Amniotic stem cell (primary cell): ENCODE data around the gene ZDHHC14.
"Not testable (repeated sequence)": the region's sequence is repeated elsewhere in the genome, so short reads cannot be mapped to it uniquely, and the experiment has no call there.

ENCODE experiments used
- DNase-seq: peaks from one replicate; lab custom pipeline; 2025; lab: John Stamatoyannopoulos, UW

ZDHHC14 gene

DNA sequence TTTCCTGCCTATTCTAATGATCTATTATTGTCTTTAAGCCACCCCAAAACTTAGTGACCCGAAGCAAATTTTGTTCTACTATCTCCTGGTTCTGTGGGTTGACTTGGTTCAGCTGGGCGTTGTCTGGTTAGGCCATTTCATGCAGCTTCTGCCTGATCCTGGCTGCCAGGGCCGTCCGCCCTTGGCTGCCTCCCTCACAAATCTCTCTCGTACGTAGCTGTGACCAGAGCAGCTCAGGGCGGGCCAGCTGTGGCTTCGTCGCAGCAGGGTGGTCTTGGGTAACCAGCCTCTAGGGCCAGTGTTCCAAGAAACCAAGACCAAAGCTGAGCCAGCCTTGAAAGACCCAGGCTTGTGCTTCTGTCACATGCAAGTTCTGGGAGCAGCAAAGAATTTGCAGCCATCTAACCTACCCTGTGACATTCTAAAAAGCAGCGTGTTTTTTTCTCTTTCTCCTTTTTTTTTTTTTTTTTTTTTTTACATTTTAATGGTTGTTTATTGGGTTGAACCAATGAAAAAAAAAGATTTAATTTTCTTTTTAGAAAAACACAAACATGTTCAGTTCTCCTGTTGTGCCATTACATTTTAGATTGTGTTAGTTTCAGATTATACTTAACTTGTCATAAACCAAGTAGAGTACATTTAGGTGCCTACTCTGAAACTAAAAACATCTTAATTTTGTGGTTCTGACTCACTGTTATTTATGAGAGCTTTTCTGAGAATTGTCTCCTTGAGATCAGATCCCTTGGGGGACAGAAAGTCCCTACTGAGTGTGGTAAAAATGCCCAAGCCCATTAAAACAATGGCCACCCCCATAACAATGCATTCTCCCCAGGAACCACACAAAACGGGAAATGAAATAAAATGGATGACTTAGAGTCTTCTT is 83.9 kb downstream of the ZDHHC14 start:
- no peak for DNase-seq

- no peak for DNase-seq
Observed at GRCh38 chr6:157466342-157466648, 85.3 kb downstream of the ZDHHC14 start.

DNA sequence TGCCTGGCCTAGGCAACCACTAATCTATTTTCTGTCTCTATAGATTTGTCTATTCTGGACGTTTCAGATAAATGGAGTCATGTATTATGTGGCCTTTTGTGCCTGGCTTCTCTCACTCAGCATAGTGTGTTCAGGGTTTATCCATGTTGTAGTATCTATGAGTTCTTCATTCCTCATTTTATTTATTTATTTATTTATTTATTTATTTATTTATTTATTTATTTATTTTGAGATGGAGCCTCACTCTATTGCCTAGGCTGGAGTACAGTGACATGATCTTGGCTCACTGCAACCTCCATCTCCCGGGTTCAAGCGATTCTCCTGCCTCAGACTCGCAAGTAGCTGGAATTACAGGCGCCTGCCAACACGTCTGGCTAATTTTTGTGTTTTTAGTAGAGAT is 86.3 kb downstream of the ZDHHC14 start:
- not testable (repeated sequence) for DNase-seq

- no peak for DNase-seq
Observed at GRCh38 chr6:157468054-157468453, 87.1 kb downstream of the ZDHHC14 start.

DNA sequence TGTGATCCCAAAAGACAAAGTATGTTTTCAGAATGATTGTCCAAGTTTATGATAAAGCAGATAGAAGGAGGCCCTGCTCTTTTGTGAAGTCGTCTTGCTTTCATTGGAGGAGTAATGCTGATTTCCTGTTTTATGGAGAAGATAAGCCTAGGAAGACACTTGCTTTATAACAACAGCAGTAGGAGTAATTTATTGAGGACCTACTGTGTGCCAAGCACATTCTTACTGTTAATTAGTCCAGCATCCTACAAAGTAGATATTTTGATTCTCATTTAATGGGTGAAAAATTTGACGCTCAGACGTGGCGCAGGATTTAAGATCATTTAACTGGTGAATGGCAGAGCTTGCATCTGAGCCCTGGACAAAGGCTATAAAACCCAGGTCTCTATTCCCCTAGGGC is 87.6 kb downstream of the ZDHHC14 start:
- no peak for DNase-seq

GRCh38 chr6:157469378-157469777 is 88.4 kb downstream of the ZDHHC14 start:
- DNase-seq = no peak

DNA sequence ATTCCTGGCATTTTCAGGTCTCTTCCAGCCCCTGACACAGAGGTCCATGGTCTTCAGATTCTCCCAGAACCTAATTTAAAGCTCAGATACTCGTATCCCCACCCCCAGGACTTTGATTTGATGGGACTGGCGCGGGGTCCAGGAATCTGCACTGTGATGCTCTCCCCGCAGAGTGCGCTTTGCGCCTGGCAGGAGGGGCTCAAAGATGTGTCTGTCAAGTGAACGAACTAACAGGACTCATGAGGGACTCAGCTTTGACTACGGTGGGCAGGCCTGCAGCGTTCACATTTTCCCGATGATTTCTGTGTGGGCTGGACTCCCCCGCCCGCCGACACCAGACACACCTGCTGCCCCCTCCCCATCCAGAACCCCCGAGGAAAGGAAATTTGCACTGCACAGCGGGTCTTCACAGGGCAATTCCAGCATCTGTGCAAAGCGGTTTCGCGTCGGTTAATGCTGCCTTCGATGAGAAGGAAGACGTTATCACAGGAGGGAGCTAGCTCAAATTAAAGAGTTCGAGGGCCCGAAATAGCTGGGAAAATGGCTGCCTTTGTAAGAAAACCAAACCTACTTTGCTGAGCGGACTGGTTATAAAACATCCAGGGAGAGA is 90.2 kb downstream of the ZDHHC14 start:
- DNase-seq = no peak

DNA sequence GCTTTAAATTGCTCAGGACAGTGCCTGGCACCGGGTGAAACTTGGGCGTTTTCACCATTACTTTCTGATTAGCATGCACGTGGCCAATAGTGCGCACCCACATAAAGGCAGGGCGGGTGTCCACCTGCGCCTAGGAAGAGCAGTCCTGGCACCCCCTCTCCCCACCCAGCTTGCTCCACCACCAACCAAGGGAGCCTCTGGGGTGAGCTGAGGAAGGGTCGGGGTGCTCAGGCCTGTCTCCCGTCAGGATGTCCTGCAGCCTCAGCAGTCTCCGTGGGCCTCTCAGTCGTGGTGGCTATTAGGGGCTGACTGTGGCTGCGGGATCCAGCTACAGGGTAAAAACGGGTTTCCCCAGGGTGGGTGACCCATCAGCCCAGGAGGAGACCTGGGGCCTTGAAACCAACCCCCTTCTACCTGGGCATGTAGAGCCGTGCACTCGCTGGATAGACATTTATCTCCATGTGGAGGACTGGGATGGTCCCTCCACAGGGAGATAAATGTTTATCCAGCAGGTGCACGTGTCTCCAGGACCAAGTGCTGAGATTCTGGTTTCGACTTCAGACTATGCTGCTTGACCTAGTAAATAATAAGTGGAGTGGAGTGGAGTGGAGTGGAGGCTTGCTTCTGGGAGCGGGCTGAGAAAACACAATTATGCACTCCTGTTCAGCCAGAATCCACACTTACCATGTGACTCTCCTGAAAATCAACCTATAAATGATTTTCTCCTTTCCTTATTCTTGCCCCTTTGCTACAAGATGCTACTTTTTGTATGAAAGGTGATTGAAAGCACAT is 91.1 kb downstream of the ZDHHC14 start:
- DNase-seq = no peak

- DNase-seq = no peak
Observed at GRCh38 chr6:157476797-157477196, 95.8 kb downstream of the ZDHHC14 start.

GRCh38 chr6:157478926-157479325 is 97.9 kb downstream of the ZDHHC14 start:
- no peak for DNase-seq

GRCh38 chr6:157479464-157480303 is 98.7 kb downstream of the ZDHHC14 start:
- no peak for DNase-seq

GRCh38 chr6:157481189-157481864 is 100.3 kb downstream of the ZDHHC14 start:
- no peak for DNase-seq

GRCh38 chr6:157481865-157482249 is 100.9 kb downstream of the ZDHHC14 start:
- DNase-seq = no peak

GRCh38 chr6:157483770-157484169 is 102.8 kb downstream of the ZDHHC14 start:
- DNase-seq = no peak

DNA sequence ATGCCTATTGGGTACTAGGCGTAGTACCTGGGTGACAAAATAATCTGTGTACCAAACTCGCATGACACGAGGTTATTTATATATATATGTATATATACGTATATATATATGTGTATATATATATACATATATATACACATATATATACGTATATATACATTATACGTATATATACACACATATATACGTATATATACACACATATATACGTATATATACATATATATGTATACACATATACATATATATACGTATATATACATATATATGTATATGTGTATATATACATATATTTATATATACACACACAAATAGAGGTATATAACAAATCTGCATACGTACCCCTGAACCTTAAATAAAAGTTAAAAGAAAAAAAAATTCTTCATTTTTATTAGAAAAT is 103.2 kb downstream of the ZDHHC14 start:
- no peak for DNase-seq

DNA sequence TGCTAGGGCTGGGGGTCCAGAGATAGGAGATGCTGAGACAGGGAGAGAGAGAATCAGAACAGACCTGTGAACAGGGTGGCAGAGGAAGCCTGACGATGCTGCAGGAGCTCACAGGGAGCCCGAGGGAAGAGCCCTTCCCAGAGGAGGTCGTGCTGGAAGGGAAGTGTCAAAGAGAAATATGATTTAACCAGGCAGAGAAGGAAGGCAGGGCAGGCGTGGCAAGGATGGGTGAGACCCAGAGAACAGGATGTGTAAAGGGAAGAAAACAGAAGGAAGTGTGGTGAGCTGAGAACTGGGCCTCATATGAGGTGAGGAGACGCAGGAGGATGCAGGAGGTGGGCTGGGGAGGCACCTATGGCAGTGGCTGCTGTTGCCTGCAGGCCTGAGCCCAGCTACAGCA is 105.6 kb downstream of the ZDHHC14 start:
- no peak for DNase-seq

GRCh38 chr6:157487110-157487773 is 106.3 kb downstream of the ZDHHC14 start:
- DNase-seq = no peak

GRCh38 chr6:157488058-157488457 is 107.1 kb downstream of the ZDHHC14 start:
- DNase-seq = no peak

- DNase-seq = no peak
Observed at GRCh38 chr6:157488716-157489118, 107.7 kb downstream of the ZDHHC14 start.

DNA sequence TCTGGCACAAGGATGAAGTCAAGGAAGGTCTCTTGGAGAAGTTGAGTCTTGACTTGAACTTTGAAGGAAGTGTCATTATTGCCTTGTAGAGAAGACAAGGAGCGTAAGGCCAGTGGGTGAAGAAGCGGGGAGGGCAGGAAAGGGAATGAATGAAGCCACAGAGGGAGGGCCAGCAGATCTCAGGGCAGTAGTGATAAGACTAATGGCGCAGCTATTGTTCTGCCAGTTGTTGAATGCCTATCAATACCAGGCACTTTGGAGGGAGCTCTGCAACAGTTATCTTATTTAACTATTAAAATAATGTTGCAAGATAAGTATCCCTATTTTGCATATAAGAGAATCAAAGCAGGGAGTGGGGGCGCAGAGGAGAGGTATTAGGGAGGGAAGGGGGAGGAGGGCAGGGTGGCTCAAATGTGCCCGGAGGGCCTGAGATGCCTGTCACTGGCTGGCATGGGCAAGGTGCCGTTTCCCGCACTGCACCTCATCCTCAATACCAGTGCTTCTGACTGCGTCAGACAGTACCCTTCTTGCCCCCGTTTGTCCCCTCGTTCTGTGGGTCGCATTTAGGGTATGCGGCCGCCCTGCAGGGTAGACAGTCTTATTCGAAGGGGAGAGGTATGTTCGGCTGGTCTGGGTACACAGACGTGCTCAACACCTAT is 109.8 kb downstream of the ZDHHC14 start:
- no peak for DNase-seq
